CD4-positive, alpha-beta memory T cell (primary cell): ENCODE data around the gene NCKIPSD. TPM values are rescaled to one million over a fixed set of nuclear protein-coding genes. Genes with fewer than 3 reads are reported as not detected.

Experiments used
- CTCF ChIA-PET: fragments of 350-600 bp; sonication (Branson Sonifier 250); formaldehyde crosslinking; loops from one replicate; lab custom pipeline; 2021; ENCODE audit warnings: inconsistent platforms; ENCODE audit not compliant: partially characterized antibody; lab: Charles Lee
- POLR2A ChIA-PET: fragments of 350-600 bp; sonication (Branson Sonifier 250); formaldehyde crosslinking; loops from one replicate; lab custom pipeline; 2021; ENCODE audit not compliant: partially characterized antibody; lab: Charles Lee
- DNase-seq, 5 donors: peaks; one replicate each; pipeline versions ENCODE4 v3.0.0 to v3.0.0-alpha.2; 2020 to 2022; ENCODE audit warnings: mixed read lengths in 1 of 5
- H3K27ac ChIP-seq: one replicate; pipeline ENCODE4 v1.7.0; 2013; ENCODE audit warnings: low read depth, low read length
- H3K27me3 ChIP-seq: 2 replicates; pipeline ENCODE4 v1.7.0; 2013; ENCODE audit warnings: mild to moderate bottlenecking, low read length, moderate library complexity; ENCODE audit not compliant: insufficient read depth
- H3K36me3 ChIP-seq: 2 replicates; pipeline ENCODE4 v1.7.0; 2013; ENCODE audit warnings: mild to moderate bottlenecking, low read length, moderate library complexity; ENCODE audit not compliant: insufficient read depth
- H3K4me1 ChIP-seq: 2 replicates; pipeline ENCODE4 v1.7.0; 2013; ENCODE audit warnings: mild to moderate bottlenecking, low read length, moderate library complexity; ENCODE audit not compliant: insufficient read depth
- H3K4me3 ChIP-seq, 2 donors: one replicate each; pipeline ENCODE4 v1.7.0; 2013; ENCODE audit warnings: low read length in 2 of 2, mild to moderate bottlenecking in 1 of 2
- H3K9me3 ChIP-seq, 2 donors: one replicate each; pipeline ENCODE4 v1.7.0; 2013; ENCODE audit warnings: low read length in 2 of 2, control low read depth in 1 of 2; ENCODE audit not compliant: control insufficient read depth in 1 of 2
- H3K27ac Mint-ChIP-seq, 7 donors: one replicate each; pipeline ENCODE4 v1.8.0; 2020 to 2021; ENCODE audit warnings: mixed read lengths in 7 of 7, mild to moderate bottlenecking in 6 of 7, inconsistent platforms in 3 of 7, moderate library complexity in 3 of 7
- H3K27me3 Mint-ChIP-seq, 2 donors: one replicate each; pipeline ENCODE4 v1.8.0; 2020 to 2021; ENCODE audit warnings: mixed read lengths in 2 of 2
- H3K36me3 Mint-ChIP-seq, 2 donors: one replicate each; pipeline ENCODE4 v1.8.0; 2020 to 2021; ENCODE audit warnings: mixed read lengths in 2 of 2, inconsistent platforms in 1 of 2, mild to moderate bottlenecking in 1 of 2
- H3K4me1 Mint-ChIP-seq, 4 donors: one replicate each; pipeline ENCODE4 v1.8.0; 2020 to 2021; ENCODE audit warnings: mixed read lengths in 4 of 4, mild to moderate bottlenecking in 1 of 4
- H3K4me3 Mint-ChIP-seq, 8 donors: one replicate each; pipeline ENCODE4 v1.8.0; 2020 to 2021; ENCODE audit warnings: mixed read lengths in 8 of 8, mild to moderate bottlenecking in 7 of 8, moderate library complexity in 6 of 8, inconsistent platforms in 3 of 8
- H3K9me3 Mint-ChIP-seq, 8 donors: one replicate each; pipeline ENCODE4 v1.8.0; 2020 to 2021; ENCODE audit warnings: mixed read lengths in 8 of 8, mild to moderate bottlenecking in 5 of 8, inconsistent platforms in 3 of 8, moderate library complexity in 1 of 8
- intact Hi-C: fragments of 100-400 bp; cut with micrococcal nuclease; formaldehyde crosslinking; loops from one replicate; pipeline ENCODE4 v1.15.1; 2023
- polyA plus RNA-seq, 2 donors: library from polyadenylated mRNA; unstranded; fragments of 300-500 nt; fragmentation: Illumina TruSeq; gene quantifications; one replicate each; pipeline ENCODE4 v1.2.3, GENCODE V29; 2021
- total RNA-seq, 2 experiments: library from RNA; stranded (reverse); gene quantifications; one replicate each; pipeline ENCODE4 v1.2.3, GENCODE V29; 2021

Gene NCKIPSD
- total and polyA plus RNA-seq, 4 experiments from 2014 or later, result 8.3 to 21.7 (median 18.1) TPM

- CTCF ChIA-PET, result no interaction called here
- peaks cover 0 to 1% of the 10 kb centered on the region in 2 donors for H3K27me3 Mint-ChIP-seq
- peaks cover 0 to 2% (median 0%) of the 10 kb centered on the region in 8 donors for H3K9me3 Mint-ChIP-seq
- Histone ChIP-seq H3K4me1 (peaks cover 9% of the 10 kb centered on the region), H3K27me3 (no peaks in the 10 kb centered on the region), H3K4me3 (no peak overlapping the region), H3K27ac (no peak overlapping the region), H3K9me3 (no peaks in the 10 kb centered on the region), H3K36me3 (no peaks in the 10 kb centered on the region)
- no peak overlapping the region for H3K27ac Mint-ChIP-seq
- no peak overlapping the region for H3K4me3 Mint-ChIP-seq
- no peak for DNase-seq
- POLR2A ChIA-PET, result no interaction called here
- H3K4me1 Mint-ChIP-seq, result peaks cover 0 to 12% (median 7%) of the 10 kb centered on the region in 4 donors
- intact Hi-C loops, result no loop called here
- H3K36me3 Mint-ChIP-seq, result no peaks in the 10 kb centered on the region
Measured at GRCh38 chr3:48639944-48640606, 45.6 kb downstream of the NCKIPSD start.

- ChIA-PET POLR2A (no interaction called here), CTCF (no interaction called here)
- H3K36me3 Mint-ChIP-seq, result no peaks in the 10 kb centered on the region
- H3K4me3 Mint-ChIP-seq, result peak overlapping the region in 5 of 8 donors; percentile 1 to 91 (median 43)
- H3K4me3 ChIP-seq, result no peak overlapping the region
- no peak overlapping the region for H3K27ac ChIP-seq
- peak overlapping the region in 1 of 7 donors; percentile 48 for H3K27ac Mint-ChIP-seq
- intact Hi-C loops, result no loop called here
- H3K36me3 ChIP-seq, result no peaks in the 10 kb centered on the region
- peak in 1 of 5 donors; percentile 6 for DNase-seq
- H3K9me3 ChIP-seq, result no peaks in the 10 kb centered on the region
- peaks cover 3 to 25% (median 15%) of the 10 kb centered on the region in 4 donors for H3K4me1 Mint-ChIP-seq
- H3K4me1 ChIP-seq, result peaks cover 18% of the 10 kb centered on the region
- H3K27me3 Mint-ChIP-seq, result peaks cover 0 to 1% of the 10 kb centered on the region in 2 donors
- H3K9me3 Mint-ChIP-seq, result peaks cover 0 to 2% (median 0%) of the 10 kb centered on the region in 8 donors
- no peaks in the 10 kb centered on the region for H3K27me3 ChIP-seq
Measured at GRCh38 chr3:48637305-48637704, 48.4 kb downstream of the NCKIPSD start.

- peak overlapping the region; percentile 60 for H3K27ac ChIP-seq
- no peaks in the 10 kb centered on the region for H3K9me3 Mint-ChIP-seq
- peaks cover 3 to 25% (median 15%) of the 10 kb centered on the region in 4 donors for H3K4me1 Mint-ChIP-seq
- peak overlapping the region in 3 of 7 donors; percentile 4 to 74 (median 29) for H3K27ac Mint-ChIP-seq
- intact Hi-C loops, result no loop called here
- peaks cover 0 to 4% of the 10 kb centered on the region in 2 donors for H3K36me3 Mint-ChIP-seq
- peak in 1 of 5 donors; percentile 12 for DNase-seq
- H3K4me3 ChIP-seq, result peak overlapping the region; percentile 57 to 91
- no peaks in the 10 kb centered on the region for H3K36me3 ChIP-seq
- CTCF ChIA-PET, result interaction anchor here (0.5 to 1.7 kb wide), 10 partner anchors 12 to 299 kb away, joined by 3 to 7 read pairs (median 4); partner anchors contain the start of gene TMEM89
- H3K4me3 Mint-ChIP-seq, result peak overlapping the region; percentile 86 to 92 (median 89)
- H3K9me3 ChIP-seq, result no peaks in the 10 kb centered on the region
- POLR2A ChIA-PET, result interaction anchor here (0.5 to 2.6 kb wide), 8 partner anchors 21 to 393 kb away, joined by 3 to 14 read pairs (median 6); partner anchors contain the start of genes CCDC51, CELSR3, IMPDH2 and PFKFB4
- peaks cover 0 to 1% of the 10 kb centered on the region in 2 donors for H3K27me3 Mint-ChIP-seq
- peaks cover 18% of the 10 kb centered on the region for H3K4me1 ChIP-seq
- no peaks in the 10 kb centered on the region for H3K27me3 ChIP-seq
Measured at GRCh38 chr3:48636149-48636655, 49.5 kb downstream of the NCKIPSD start.

GRCh38 chr3:48635222-48636021, 50.3 kb downstream of the NCKIPSD start, which contains the start of gene SLC26A6:
Gene SLC26A6 (minus strand): TSS chr3:48635461. CDS start chr3:48635393, 68 bp downstream.
- Mint-ChIP-seq H3K9me3 (no peaks in the 10 kb centered on the region), H3K4me1 (peaks cover 3 to 25% (median 15%) of the 10 kb centered on the region in 4 donors), H3K27me3 (peaks cover 0 to under 1% of the 10 kb centered on the region in 2 donors), H3K4me3 (peak within 1 kb of the TSS; percentile 86 to 92 (median 89)), H3K27ac (peak within 1 kb of the TSS; percentile 58 to 87 (median 74)), H3K36me3 (peaks cover 0 to 4% of the 10 kb centered on the region in 2 donors)
- H3K36me3 ChIP-seq, result no peaks in the 10 kb centered on the region
- peak; percentile 86 to 92 (median 89) for DNase-seq
- no peaks in the 10 kb centered on the region for H3K27me3 ChIP-seq
- CTCF ChIA-PET, result interaction anchor here (0.8 to 1.7 kb wide), 12 partner anchors 11 to 236 kb away, joined by 3 to 7 read pairs (median 4); partner anchors contain the start of gene TMEM89
- H3K9me3 ChIP-seq, result no peaks in the 10 kb centered on the region
- intact Hi-C loops, result loop anchor here (1.0 to 2.0 kb wide), 3 partner anchors 21 to 78 kb away; partner anchors contain the start of gene UQCRC1
- H3K4me3 ChIP-seq, result peak within 1 kb of the TSS; percentile 57 to 91
- POLR2A ChIA-PET, result interaction anchor here (0.5 to 2.6 kb wide), 11 partner anchors 11 to 394 kb away, joined by 3 to 14 read pairs (median 5); partner anchors contain the start of genes CCDC51, CELSR3, IMPDH2 and IP6K2
- peaks cover 18% of the 10 kb centered on the region for H3K4me1 ChIP-seq
- peak within 1 kb of the TSS; percentile 60 for H3K27ac ChIP-seq

- DNase-seq, result peak in 1 of 5 donors; percentile 43
- H3K9me3 ChIP-seq, result no peaks in the 10 kb centered on the region
- H3K36me3 ChIP-seq, result no peaks in the 10 kb centered on the region
- no peaks in the 10 kb centered on the region for H3K27me3 ChIP-seq
- H3K4me3 ChIP-seq, result peak overlapping the region; percentile 52 to 91
- Mint-ChIP-seq H3K27me3 (no peaks in the 10 kb centered on the region), H3K36me3 (peaks cover 0 to 7% of the 10 kb centered on the region in 2 donors), H3K9me3 (no peaks in the 10 kb centered on the region), H3K4me1 (peaks cover 3 to 25% (median 15%) of the 10 kb centered on the region in 4 donors), H3K27ac (peak overlapping the region in 6 of 7 donors; percentile 10 to 82 (median 32)), H3K4me3 (peak overlapping the region; percentile 86 to 92 (median 89))
- peaks cover 18% of the 10 kb centered on the region for H3K4me1 ChIP-seq
- ChIA-PET CTCF (interaction anchor here (0.8 to 1.7 kb wide), 12 partner anchors 9 to 235 kb away, joined by 3 to 7 read pairs (median 4); partner anchors contain the start of gene TMEM89), POLR2A (interaction anchor here (0.6 to 2.6 kb wide), 12 partner anchors 12 to 373 kb away, joined by 3 to 14 read pairs (median 4); partner anchors contain the start of genes CCDC51, CELSR3, IP6K2 and NME6)
- intact Hi-C loops, result loop anchor here (1.0 to 2.0 kb wide), 3 partner anchors 22 to 77 kb away; partner anchors contain the start of gene UQCRC1
- H3K27ac ChIP-seq, result peak overlapping the region; percentile 60
Measured at GRCh38 chr3:48634661-48635221, 51.0 kb downstream of the NCKIPSD start.

- Mint-ChIP-seq H3K9me3 (no peaks in the 10 kb centered on the region), H3K27me3 (no peaks in the 10 kb centered on the region), H3K36me3 (peaks cover 0 to 13% of the 10 kb centered on the region in 2 donors), H3K4me1 (peaks cover 3 to 25% (median 15%) of the 10 kb centered on the region in 4 donors), H3K4me3 (peak overlapping the region in 5 of 8 donors; percentile 13 to 92 (median 89)), H3K27ac (peak overlapping the region in 1 of 7 donors; percentile 65)
- Histone ChIP-seq H3K36me3 (no peaks in the 10 kb centered on the region), H3K27me3 (no peaks in the 10 kb centered on the region), H3K4me3 (no peak overlapping the region), H3K27ac (no peak overlapping the region), H3K4me1 (peaks cover 18% of the 10 kb centered on the region), H3K9me3 (no peaks in the 10 kb centered on the region)
- ChIA-PET CTCF (interaction anchor here (1.0 to 1.3 kb wide), 3 partner anchors 8 to 23 kb away, joined by 3 to 5 read pairs (median 5); no protein-coding TSS in a partner anchor), POLR2A (interaction anchor here (1.1 to 2.6 kb wide), 5 partner anchors 13 to 374 kb away, joined by 3 to 14 read pairs (median 4); partner anchors contain the start of genes UQCRC1 and WDR6)
- intact Hi-C loops, result loop anchor here (2.0 kb wide), 1 partner anchor 25 kb away; the partner anchor contains the start of gene UQCRC1
- no peak for DNase-seq
Measured at GRCh38 chr3:48633743-48634142, 52.0 kb downstream of the NCKIPSD start.
